Osteoblast (primary cell): ENCODE measurements around the gene TMEM151B. TPM values are rescaled to one million over a fixed set of nuclear protein-coding genes. Genes with fewer than 3 reads are reported as not detected.

ENCODE experiments used
- DNase-seq: peaks from one replicate; pipeline ENCODE4 v3.0.0; 2011; ENCODE audit warnings: low spot score, mixed read lengths; ENCODE audit not compliant: insufficient read length; ENCODE audit errors: missing footprints
- H2AFZ ChIP-seq: 2 replicates; pipeline ENCODE4 v1.6.0; 2011; ENCODE audit warnings: mild to moderate bottlenecking, low read length
- H3K27ac ChIP-seq: 2 replicates; pipeline ENCODE4 v1.5.1; 2011; ENCODE audit warnings: mild to moderate bottlenecking, low read depth, low read length, moderate library complexity
- H3K27me3 ChIP-seq: 2 replicates; pipeline ENCODE4 v1.6.0; 2012; ENCODE audit warnings: mild to moderate bottlenecking, control low read depth, inconsistent platforms, low read length, moderate library complexity; ENCODE audit not compliant: insufficient read depth
- H3K36me3 ChIP-seq: 2 replicates; pipeline ENCODE4 v1.5.1; 2011; ENCODE audit warnings: mild to moderate bottlenecking, low read length, control low read depth, moderate library complexity; ENCODE audit not compliant: insufficient read depth
- H3K4me1 ChIP-seq: 2 replicates; pipeline ENCODE4 v1.5.1; 2011; ENCODE audit warnings: mild to moderate bottlenecking, low read length, control low read depth, moderate library complexity; ENCODE audit not compliant: insufficient read depth
- H3K4me2 ChIP-seq: 2 replicates; pipeline ENCODE4 v1.6.0; 2011; ENCODE audit warnings: mild to moderate bottlenecking, low read length; ENCODE audit not compliant: insufficient read depth
- H3K4me3 ChIP-seq: fragments of 200-600 bp; sonication (generic); 3 replicates; pipeline ENCODE4 v1.5.1; 2012; ENCODE audit warnings: mild to moderate bottlenecking, low read length, inconsistent platforms; ENCODE audit not compliant: insufficient read depth
- H3K79me2 ChIP-seq: 2 replicates; pipeline ENCODE4 v1.6.0; 2012; ENCODE audit warnings: mild to moderate bottlenecking, low read length, control low read depth, inconsistent platforms; ENCODE audit not compliant: insufficient read depth
- H3K9me3 ChIP-seq: 2 replicates; pipeline ENCODE4 v1.5.1; 2011; ENCODE audit warnings: low read depth, low read length, control low read depth
- H4K20me1 ChIP-seq: 2 replicates; pipeline ENCODE4 v1.6.0; 2012; ENCODE audit warnings: mild to moderate bottlenecking, low read length, control low read depth; ENCODE audit not compliant: insufficient read depth
- total RNA-seq: library from RNA; depleted of rRNA; stranded (reverse); fragments of >200 nt; gene quantifications from 2 replicates; pipeline ENCODE4 v1.2.3, GENCODE V29; 2012
- TF ChIP-seq, protein P1 (sequence below): IDR thresholded peaks from 2 replicates; pipeline ENCODE4 v1.5.1; 2011; ENCODE audit warnings: mild to moderate bottlenecking, low read depth, low read length, moderate library complexity; ENCODE audit errors: extremely low read depth

Gene TMEM151B
- total RNA-seq, 1 donor, result not detected

DNA sequence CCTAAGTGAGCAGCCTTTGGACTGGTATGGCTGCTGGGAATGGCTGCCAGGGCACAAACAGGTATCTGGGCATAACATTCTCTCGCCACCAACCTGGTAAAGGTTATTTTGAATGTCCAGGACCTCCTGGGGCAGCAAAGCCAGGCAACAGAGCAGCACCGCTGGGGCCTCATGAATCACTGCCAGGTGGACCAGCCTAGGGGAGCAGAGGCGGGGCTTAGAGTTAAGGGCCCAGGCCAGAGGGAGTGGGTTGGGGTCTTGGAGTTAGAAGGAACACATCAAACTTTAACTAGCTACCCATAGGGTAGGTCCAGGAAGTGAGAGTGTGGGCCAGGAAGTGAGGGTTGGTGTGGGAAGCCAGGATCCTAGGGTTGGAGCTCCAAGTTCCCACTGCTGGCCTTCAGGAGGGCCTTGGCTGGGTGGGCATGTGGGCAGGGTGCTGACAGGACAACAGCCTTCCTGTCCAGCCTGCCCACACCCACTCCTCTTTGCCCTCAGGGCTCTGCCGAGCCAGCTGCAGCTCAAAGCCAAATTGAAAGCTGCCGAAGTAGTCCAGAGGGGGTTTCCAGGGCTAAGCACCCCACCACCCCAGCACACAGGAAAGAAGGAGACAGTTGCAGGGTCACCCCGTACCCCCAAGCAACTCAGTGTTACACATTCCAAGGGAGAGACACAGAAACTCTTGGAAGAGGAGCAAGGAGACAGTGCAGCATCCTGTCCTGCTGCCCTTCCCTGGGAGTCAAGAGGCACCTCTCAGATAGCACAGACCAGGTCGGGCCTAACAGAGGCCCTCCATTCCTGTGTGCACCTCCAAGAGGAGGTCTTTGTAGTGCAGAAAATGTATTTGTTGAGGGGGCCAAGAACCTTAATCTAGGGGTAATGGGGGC, 7.5 kb upstream of the TMEM151B start:
- TF ChIP-seq, protein P1, sequence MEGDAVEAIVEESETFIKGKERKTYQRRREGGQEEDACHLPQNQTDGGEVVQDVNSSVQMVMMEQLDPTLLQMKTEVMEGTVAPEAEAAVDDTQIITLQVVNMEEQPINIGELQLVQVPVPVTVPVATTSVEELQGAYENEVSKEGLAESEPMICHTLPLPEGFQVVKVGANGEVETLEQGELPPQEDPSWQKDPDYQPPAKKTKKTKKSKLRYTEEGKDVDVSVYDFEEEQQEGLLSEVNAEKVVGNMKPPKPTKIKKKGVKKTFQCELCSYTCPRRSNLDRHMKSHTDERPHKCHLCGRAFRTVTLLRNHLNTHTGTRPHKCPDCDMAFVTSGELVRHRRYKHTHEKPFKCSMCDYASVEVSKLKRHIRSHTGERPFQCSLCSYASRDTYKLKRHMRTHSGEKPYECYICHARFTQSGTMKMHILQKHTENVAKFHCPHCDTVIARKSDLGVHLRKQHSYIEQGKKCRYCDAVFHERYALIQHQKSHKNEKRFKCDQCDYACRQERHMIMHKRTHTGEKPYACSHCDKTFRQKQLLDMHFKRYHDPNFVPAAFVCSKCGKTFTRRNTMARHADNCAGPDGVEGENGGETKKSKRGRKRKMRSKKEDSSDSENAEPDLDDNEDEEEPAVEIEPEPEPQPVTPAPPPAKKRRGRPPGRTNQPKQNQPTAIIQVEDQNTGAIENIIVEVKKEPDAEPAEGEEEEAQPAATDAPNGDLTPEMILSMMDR, result no peak
- no peak overlapping the region for H3K27ac ChIP-seq

DNA sequence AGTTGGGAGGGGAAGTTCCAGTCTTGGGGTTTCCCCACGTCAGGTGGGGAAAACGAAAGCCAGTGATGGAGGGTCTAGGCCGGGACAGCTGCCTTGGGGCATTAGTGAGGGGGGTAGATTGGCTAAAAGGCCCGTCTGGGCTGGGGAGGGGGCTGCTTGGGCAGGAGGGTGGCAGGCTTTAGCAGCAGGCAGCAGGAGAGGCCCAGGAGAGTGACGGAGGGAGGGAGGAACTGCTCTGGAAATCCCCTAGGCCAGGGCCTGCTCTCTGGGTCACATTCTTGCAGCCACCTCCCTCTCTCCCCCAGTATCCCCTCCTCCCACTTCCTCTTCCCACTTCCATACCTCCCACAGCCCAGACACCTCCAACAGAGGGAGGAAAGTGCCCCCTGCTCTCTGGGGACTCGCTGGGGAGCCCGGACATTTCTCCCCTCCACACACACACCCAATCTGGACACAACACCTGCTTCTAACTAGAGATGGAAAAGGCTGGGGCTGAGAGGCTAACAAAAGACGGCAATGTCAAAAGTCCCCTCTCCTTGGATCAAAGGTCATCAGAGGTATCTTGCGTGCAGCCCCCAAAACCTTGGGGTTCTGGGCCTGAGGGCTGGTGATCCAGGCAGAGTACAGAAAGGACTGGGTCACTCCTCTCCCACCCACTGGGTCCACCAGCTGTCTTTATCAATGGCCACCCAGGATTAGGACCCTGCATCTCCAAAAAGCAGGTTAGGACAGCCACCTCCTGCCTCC, 6.7 kb upstream of the TMEM151B start:
- Histone ChIP-seq H3K4me3 (peak overlapping the region; percentile 90), H3K9me3 (no peaks in the 10 kb centered on the region), H4K20me1 (peaks cover 8% of the 10 kb centered on the region), H3K4me1 (peaks cover 15% of the 10 kb centered on the region), H3K79me2 (peaks cover 25% of the 10 kb centered on the region), H2AFZ (no peak overlapping the region), H3K36me3 (peaks cover 10% of the 10 kb centered on the region), H3K27ac (no peak overlapping the region), H3K4me2 (peak overlapping the region; percentile 92), H3K27me3 (peaks cover 5% of the 10 kb centered on the region)
- DNase-seq, result peak; percentile 91
- TF ChIP-seq, protein P1, result no peak

More for the DNA sequence above, 7.5 kb upstream of the TMEM151B start:
- peaks cover 10% of the 10 kb centered on the region for H3K36me3 ChIP-seq
- H3K4me2 ChIP-seq, result peak overlapping the region; percentile 92
- no peaks in the 10 kb centered on the region for H3K9me3 ChIP-seq
- no peaks in the 10 kb centered on the region for H3K27me3 ChIP-seq
- H3K79me2 ChIP-seq, result peaks cover 25% of the 10 kb centered on the region
- H2AFZ ChIP-seq, result no peak overlapping the region
- peak; percentile 77 for DNase-seq
- peaks cover 8% of the 10 kb centered on the region for H4K20me1 ChIP-seq
- H3K4me3 ChIP-seq, result peak overlapping the region; percentile 90
- H3K4me1 ChIP-seq, result peaks cover 18% of the 10 kb centered on the region

DNA sequence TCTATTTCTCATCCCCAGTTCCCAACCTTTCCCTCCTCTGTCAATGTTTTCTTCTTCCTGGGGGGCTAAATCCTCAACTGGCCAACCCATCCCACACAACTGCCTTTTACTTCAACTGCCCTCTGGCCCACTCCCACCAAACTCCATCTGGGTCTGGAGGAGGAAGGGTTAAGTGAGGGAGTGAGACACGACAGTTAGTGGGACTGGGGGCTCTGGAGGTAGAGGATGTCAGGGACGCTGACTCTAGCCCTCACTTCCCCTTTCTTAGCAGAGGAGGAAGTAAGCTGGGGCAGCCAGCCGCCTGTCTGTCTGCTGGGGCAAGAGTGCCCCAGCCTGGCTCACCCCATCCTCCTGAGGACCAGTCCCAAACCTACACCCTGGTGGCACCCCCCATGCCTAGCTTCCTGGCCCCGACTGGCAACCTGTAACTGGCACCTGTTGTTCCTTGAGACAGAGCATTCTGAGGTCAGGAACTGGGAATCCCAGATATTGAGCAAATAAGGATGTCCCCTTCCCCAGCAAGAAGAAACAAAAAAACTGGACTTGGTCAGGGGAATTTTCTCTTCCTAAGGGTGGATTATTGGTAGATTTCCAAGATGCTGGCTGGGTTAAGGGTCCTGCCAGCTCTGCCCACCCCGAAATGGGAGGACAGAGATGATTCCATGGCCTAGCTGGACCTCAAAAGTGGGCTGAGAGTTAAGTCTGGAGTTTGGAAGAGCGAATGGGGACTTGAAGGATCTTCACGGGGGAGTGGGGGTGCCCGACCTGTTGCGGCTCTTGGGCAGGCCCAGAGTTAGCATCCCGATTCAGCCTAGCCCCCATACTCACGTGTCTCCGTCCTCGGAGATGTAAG, 5.9 kb upstream of the TMEM151B start:
- Histone ChIP-seq H3K9me3 (no peaks in the 10 kb centered on the region), H3K4me3 (peak overlapping the region; percentile 90), H3K36me3 (peaks cover 10% of the 10 kb centered on the region), H3K4me2 (peak overlapping the region; percentile 92), H4K20me1 (peaks cover 8% of the 10 kb centered on the region), H2AFZ (peak overlapping the region; percentile 86), H3K27me3 (peaks cover 13% of the 10 kb centered on the region), H3K27ac (peak overlapping the region; percentile 60), H3K79me2 (peaks cover 25% of the 10 kb centered on the region), H3K4me1 (peaks cover 15% of the 10 kb centered on the region)
- DNase-seq, result peak; percentile 78
- TF ChIP-seq, protein P1, result no peak
